ENCODE measurements around the gene ZC3H7B. TPM values are rescaled to one million over a fixed set of nuclear protein-coding genes. Genes with fewer than 3 reads are reported as not detected.

Gene ZC3H7B
- total RNA-seq, 1 experiment from 2014 or later: 42.0 TPM

GRCh38 chr22:41273128-41273527 is 28.2 kb upstream of the ZC3H7B start:
- BruUV-seq (replicated peaks): no TSS peak

More at GRCh38 chr22:41273128-41273527, 28.2 kb upstream of the ZC3H7B start:
- TF ChIP-seq ATF3 (IDR thresholded peaks at IDR 0.05) (no peak), YY1 (IDR thresholded peaks at IDR 0.05; ENCODE audit: extremely low read depth, insufficient replicate concordance, low read depth, low read length) (no peak), TCF7L2 (IDR thresholded peaks at IDR 0.05; ENCODE audit: borderline replicate concordance, extremely low read depth, insufficient read depth, insufficient read length) (no peak), SRF (IDR thresholded peaks at IDR 0.05; ENCODE audit: low read depth) (no peak), ELF1 (IDR thresholded peaks at IDR 0.05; ENCODE audit: borderline replicate concordance, low read depth) (no peak), MAX (IDR thresholded peaks at IDR 0.05) (no peak), RAD21 (IDR thresholded peaks at IDR 0.05; ENCODE audit: low read depth) (no peak), CEBPB (IDR thresholded peaks at IDR 0.05; ENCODE audit: low read depth) (no peak), JUND (IDR thresholded peaks at IDR 0.05) (no peak), POLR2AphosphoS5 (IDR thresholded peaks at IDR 0.05; ENCODE audit: low read depth, low read length) (no peak), FOSL1 (IDR thresholded peaks at IDR 0.05; ENCODE audit: low read depth) (no peak), ZBTB33 (IDR thresholded peaks at IDR 0.05; ENCODE audit: extremely low read depth, insufficient replicate concordance, low read length) (no peak), EZH2 (IDR thresholded peaks at IDR 0.05) (no peak)
- no peak overlapping the region for H2AFZ ChIP-seq (ENCODE audit: low read depth, low read length, poor library complexity, severe bottlenecking)
- no peaks in the 10 kb centered on the region for H4K20me1 ChIP-seq (ENCODE audit: insufficient read depth)
- no peaks in the 10 kb centered on the region for H3K27me3 ChIP-seq (ENCODE audit: insufficient read depth, low read length)
- H3K9me2 ChIP-seq (ENCODE audit: insufficient read depth): no peaks in the 10 kb centered on the region
- intact Hi-C loops (cut with micrococcal nuclease): no loop called here
- no peak overlapping the region for H3K4me3 ChIP-seq (replicated peaks in 1 of 2; ENCODE audit: low read depth in 1 of 2, low read length in 2 of 2)
- H3K36me3 ChIP-seq (ENCODE audit: control insufficient read depth in 1 of 2, insufficient read depth in 2 of 2, low read length in 2 of 2): peaks cover 49 to 60% of the 10 kb centered on the region in 2 experiments
- no peak overlapping the region for H3K4me2 ChIP-seq (ENCODE audit: low read length)
- H3K9ac ChIP-seq (ENCODE audit: low read length): no peak overlapping the region
- no peak overlapping the region for H3K27ac ChIP-seq (ENCODE audit: low read depth, low read length)
- H3K9me3 ChIP-seq (ENCODE audit: control insufficient read depth in 1 of 2, insufficient read depth in 1 of 2, low read depth in 1 of 2, low read length in 2 of 2): no peaks in the 10 kb centered on the region
- ChIA-PET CTCF (no interaction called here), POLR2A (interaction anchor here (0.7 kb wide), 1 partner anchor 313 kb away, joined by 9 read pairs; no protein-coding TSS in a partner anchor), RAD21 (ENCODE audit: low non-redundant PET in 1 of 2, low total read pairs in 2 of 2, uncharacterized antibody in 2 of 2, unreplicated experiment in 2 of 2) (no interaction called here)
- H3K4me1 ChIP-seq (ENCODE audit: control insufficient read depth in 1 of 2, insufficient read depth in 2 of 2, low read length in 2 of 2): no peaks in the 10 kb centered on the region
- no peak for ATAC-seq
- DNase-seq (ENCODE audit: low read depth, low spot score): no peak
- H3K79me2 ChIP-seq (ENCODE audit: insufficient read depth, low read length): peaks cover 56% of the 10 kb centered on the region

All from HCT116 (cell line).